ENCODE results near the gene DYNC1I2. TPM values are rescaled to one million over a fixed set of nuclear protein-coding genes. Genes with fewer than 3 reads are reported as not detected.

Gene DYNC1I2
- 75.7 TPM for total RNA-seq

- ATAC-seq, result peak; percentile 95
Measured at GRCh38 chr2:171687287-171688128, at the start of gene DYNC1I2. Gene DYNC1I2 (plus strand): TSS chr2:171687469. CDS start chr2:171690156, 2,687 bp downstream.

- no peak for ATAC-seq
Measured at GRCh38 chr2:171651667-171652415, 35.4 kb upstream of the DYNC1I2 start.

- ATAC-seq, result peak; percentile 53
Measured at GRCh38 chr2:171652416-171652785, 34.9 kb upstream of the DYNC1I2 start.

- ATAC-seq, result no peak
Measured at GRCh38 chr2:171655586-171655985, 31.7 kb upstream of the DYNC1I2 start.

GRCh38 chr2:171667041-171667440 lies 20.2 kb upstream of the DYNC1I2 start:
- ATAC-seq, result no peak

GRCh38 chr2:171668183-171668582 lies 19.1 kb upstream of the DYNC1I2 start:
- no peak for ATAC-seq

- ATAC-seq, result no peak
Measured at GRCh38 chr2:171669121-171669520, 18.1 kb upstream of the DYNC1I2 start.

- ATAC-seq, result no peak
Measured at GRCh38 chr2:171670655-171671054, 16.6 kb upstream of the DYNC1I2 start.

GRCh38 chr2:171671867-171672266 lies 15.4 kb upstream of the DYNC1I2 start:
- no peak for ATAC-seq

GRCh38 chr2:171673905-171674304 lies 13.4 kb upstream of the DYNC1I2 start:
- no peak for ATAC-seq

GRCh38 chr2:171675810-171676345 lies 11.4 kb upstream of the DYNC1I2 start:
- no peak for ATAC-seq

- no peak for ATAC-seq
Measured at GRCh38 chr2:171678619-171679018, 8.7 kb upstream of the DYNC1I2 start.

- ATAC-seq, result no peak
Measured at GRCh38 chr2:171688129-171688465, 828 bp downstream of the DYNC1I2 start.

GRCh38 chr2:171692331-171692730 lies 5.1 kb downstream of the DYNC1I2 start:
- ATAC-seq, result no peak

GRCh38 chr2:171702781-171703556 lies 15.7 kb downstream of the DYNC1I2 start:
- no peak for ATAC-seq

- ATAC-seq, result no peak
Measured at GRCh38 chr2:171703574-171704347, 16.5 kb downstream of the DYNC1I2 start.

- no peak for ATAC-seq
Measured at GRCh38 chr2:171706152-171706803, 19.0 kb downstream of the DYNC1I2 start.

- ATAC-seq, result no peak
Measured at GRCh38 chr2:171707752-171708151, 20.5 kb downstream of the DYNC1I2 start.

GRCh38 chr2:171709011-171709685 lies 21.9 kb downstream of the DYNC1I2 start:
- ATAC-seq, result no peak

GRCh38 chr2:171711351-171711750 lies 24.1 kb downstream of the DYNC1I2 start:
- no peak for ATAC-seq

- ATAC-seq, result no peak
Measured at GRCh38 chr2:171712051-171712450, 24.8 kb downstream of the DYNC1I2 start.

Measured in esophagus mucosa (tissue), 1 donor.